AG08396 (cell line): ENCODE measurements around the gene LAG3.

Source experiments
- DNase-seq: peaks from one replicate; pipeline ENCODE4 v3.0.0; 2012; ENCODE audit warnings: low spot score, mixed read lengths

The LAG3 gene

GRCh38 chr12:6790496-6791150 is 18.3 kb downstream of the LAG3 start:
- DNase-seq: no peak

DNA sequence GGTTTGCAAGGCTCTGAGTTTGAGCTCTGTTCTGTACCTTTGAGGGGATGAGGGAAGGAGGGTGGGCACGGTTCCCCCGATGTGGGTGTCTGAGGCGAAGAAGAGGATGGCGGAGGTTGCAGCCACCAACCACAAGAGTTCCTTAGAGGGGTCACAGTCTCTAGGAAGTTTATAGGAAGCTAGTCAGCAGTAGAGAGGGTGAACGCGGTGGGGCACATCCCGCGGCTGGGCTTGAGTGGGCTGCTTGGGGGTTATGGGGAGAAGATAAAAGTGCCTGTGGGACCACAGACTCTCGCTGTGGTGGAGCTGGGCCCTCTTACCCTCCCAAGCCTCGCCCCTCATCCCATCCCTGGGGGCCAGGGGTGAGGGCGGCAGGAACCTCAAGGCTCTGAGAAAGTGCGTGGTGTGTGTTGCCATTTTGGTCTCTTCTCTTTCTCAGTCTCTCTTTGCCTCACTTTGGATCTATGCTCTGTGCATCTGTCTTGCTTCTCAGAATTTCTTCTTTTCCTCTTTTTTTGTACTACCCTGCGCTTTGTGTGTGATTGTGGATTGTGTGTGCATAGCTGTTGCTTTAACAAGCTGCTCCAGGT is 19.7 kb downstream of the LAG3 start:
- no peak for DNase-seq

GRCh38 chr12:6792522-6793201 is 20.3 kb downstream of the LAG3 start:
- no peak for DNase-seq

DNA sequence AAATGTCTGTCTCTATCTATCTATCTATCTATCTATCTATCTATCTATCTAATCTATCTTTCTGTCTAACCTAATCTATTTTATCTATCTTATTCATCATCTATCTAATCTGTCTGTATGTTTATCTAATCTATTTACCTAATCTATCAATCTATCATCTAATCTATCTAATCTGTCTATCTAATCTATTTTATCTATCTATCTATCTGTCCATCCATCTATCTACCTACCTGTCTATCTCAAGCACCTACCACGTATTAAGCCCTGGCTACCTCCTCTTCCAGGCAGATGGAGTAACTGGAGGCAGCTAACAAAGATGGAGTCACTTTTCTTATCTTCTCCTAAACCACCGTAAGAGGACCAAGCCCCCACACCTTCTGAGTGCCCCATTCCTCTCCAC is 22.8 kb downstream of the LAG3 start:
- no peak for DNase-seq

DNA sequence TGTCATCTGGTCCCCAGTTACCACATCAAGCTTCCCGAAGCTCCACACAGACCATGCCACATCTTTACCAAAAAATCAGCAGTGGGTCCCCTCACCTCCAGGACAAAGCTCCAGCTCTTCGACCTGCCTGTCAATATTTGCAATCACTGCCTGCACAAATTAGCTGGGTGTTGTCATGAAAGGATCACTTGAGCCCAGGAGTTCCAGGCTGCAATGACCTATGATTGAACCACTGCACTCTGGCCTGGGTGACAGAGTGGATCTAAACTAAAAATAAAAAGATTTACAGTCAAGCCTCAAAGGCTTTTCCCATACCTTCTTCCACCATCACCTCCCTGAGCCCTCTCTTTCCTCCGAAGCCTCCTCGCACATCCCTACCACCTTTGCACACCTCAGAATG is 24.3 kb downstream of the LAG3 start:
- DNase-seq: no peak

GRCh38 chr12:6799147-6799546 is 26.8 kb downstream of the LAG3 start:
- no peak for DNase-seq

DNA sequence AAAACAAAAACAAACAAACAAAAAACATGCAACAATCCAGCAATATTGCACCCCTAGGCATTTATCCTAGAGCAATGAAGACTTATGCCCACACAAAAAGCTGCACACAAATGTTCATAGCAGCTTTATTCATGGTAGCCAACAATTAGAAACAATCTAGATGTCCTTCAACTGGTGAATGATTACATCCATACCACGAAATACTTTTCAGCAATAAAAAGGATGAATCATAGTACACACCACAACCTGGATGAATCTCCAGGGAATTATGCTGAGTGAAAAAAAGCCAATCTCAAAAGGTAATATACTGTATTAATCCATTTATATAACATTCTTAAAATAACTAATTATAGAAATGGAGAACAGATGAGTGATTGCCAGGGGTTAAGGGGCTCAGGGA is 34.9 kb downstream of the LAG3 start:
- no peak for DNase-seq

DNA sequence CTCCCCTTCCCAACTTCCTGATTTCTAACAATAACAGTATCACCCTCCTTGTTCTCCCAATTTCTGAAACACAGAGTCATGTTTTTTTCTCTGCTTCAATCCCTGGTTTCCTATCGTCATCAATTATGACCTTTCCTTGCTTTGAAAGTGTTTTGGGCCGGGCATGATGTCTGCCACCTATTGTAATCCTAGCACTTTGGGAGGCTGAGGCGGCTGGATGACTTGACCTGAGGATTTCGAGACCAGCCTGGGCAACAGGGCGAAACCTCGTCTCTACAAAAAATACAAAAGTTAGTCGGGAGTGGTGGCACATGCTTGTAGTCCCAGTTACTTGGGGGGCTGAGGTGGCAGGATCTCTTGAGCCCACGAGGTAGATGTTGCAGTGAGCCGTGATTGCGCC is 36.7 kb downstream of the LAG3 start:
- DNase-seq: no peak

- DNase-seq: no peak
Observed at GRCh38 chr12:6810758-6811157, 38.4 kb downstream of the LAG3 start.

DNA sequence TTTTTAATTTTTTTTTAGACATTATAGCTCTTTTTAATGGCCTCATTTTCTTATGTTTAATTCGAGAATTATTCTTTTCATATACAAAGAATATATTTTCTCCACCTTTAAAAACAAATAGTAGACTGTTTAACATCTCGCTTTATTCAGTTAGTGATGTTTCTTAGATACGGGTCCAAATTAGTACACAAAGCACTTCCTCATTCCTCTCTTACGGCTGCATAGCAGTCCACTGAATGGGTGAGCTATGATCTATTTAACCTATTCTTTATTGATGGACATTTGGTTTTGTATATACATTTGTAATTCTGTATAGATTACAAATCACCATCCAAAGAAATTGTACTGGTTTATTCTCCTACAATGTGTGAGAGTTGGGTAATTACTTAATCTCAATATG is 41.0 kb downstream of the LAG3 start:
- DNase-seq: no peak

GRCh38 chr12:6816598-6816997 is 44.3 kb downstream of the LAG3 start:
- DNase-seq: no peak

GRCh38 chr12:6817098-6817497 is 44.8 kb downstream of the LAG3 start:
- DNase-seq: no peak

DNA sequence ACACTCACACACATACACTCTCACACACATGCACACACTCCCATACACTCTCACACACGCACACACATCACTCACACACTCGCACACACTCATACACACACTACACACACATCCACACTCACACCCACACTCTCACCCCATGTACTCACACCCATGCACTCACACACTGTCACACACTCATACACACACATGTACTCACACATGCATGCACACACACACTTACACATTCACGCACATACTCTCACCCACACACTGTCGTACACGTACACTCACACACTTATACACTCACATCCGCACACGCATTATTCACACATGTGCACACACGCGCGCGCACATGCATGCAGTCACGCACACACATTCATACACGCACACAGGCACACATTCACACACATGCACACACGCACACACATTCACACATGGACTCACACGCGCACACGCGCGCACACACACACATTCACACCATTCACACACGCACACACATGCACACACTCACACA is 45.4 kb downstream of the LAG3 start:
- no peak for DNase-seq

DNA sequence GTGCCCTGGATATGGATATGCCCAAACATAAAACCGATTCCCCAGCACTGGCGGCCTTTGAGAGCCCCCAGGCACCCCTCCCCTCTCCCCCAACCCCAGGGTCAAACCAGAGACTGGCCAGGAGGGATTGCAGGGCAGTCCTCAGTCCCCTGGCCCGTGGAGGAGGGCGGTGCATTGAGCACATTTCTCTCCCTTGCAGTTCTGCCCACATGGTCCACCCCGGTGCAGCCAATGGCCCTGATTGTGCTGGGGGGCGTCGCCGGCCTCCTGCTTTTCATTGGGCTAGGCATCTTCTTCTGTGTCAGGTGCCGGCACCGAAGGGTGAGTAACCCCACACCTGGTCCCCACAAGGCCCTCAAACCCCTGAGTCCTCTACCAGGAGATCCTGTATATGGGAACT is 45.9 kb downstream of the LAG3 start:
- no peak for DNase-seq

DNA sequence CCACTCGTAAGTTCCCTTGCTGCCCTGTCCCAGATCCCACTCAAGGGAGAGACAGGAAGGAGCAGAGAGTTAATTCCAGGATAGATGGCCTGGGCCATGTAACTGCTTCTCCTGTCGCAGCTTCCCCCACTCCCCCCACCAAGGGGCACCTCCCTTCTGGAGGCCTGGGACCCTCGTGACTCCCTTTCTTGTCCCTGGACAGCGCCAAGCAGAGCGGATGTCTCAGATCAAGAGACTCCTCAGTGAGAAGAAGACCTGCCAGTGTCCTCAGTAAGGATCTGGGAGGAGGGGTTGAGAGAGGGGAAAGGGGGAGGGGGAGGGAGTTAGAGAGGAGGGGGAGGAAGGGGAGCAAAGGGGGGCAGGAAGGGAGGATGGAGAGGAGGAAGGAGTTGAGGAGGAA is 46.3 kb downstream of the LAG3 start:
- DNase-seq: no peak

DNA sequence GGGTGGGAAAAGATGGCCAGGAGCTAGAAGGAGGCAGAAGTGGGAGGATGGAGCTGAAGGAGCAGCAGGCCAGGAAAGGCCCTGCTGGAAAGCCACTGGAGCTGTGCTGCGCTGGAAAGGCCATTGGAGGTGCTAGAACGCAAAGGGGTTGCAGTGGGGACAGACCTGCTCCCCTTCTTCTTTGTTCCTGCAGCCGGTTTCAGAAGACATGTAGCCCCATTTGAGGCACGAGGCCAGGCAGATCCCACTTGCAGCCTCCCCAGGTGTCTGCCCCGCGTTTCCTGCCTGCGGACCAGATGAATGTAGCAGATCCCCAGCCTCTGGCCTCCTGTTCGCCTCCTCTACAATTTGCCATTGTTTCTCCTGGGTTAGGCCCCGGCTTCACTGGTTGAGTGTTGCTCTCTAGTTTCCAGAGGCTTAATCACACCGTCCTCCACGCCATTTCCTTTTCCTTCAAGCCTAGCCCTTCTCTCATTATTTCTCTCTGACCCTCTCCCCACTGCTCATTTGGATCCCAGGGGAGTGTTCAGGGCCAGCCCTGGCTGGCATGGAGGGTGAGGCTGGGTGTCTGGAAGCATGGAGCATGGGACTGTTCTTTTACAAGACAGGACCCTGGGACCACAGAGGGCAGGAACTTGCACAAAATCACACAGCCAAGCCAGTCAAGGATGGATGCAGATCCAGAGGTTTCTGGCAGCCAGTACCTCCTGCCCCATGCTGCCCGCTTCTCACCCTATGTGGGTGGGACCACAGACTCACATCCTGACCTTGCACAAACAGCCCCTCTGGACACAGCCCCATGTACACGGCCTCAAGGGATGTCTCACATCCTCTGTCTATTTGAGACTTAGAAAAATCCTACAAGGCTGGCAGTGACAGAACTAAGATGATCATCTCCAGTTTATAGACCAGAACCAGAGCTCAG is 47.0 kb downstream of the LAG3 start:
- no peak for DNase-seq

GRCh38 chr12:6820166-6820565 is 47.8 kb downstream of the LAG3 start:
- DNase-seq: no peak

DNA sequence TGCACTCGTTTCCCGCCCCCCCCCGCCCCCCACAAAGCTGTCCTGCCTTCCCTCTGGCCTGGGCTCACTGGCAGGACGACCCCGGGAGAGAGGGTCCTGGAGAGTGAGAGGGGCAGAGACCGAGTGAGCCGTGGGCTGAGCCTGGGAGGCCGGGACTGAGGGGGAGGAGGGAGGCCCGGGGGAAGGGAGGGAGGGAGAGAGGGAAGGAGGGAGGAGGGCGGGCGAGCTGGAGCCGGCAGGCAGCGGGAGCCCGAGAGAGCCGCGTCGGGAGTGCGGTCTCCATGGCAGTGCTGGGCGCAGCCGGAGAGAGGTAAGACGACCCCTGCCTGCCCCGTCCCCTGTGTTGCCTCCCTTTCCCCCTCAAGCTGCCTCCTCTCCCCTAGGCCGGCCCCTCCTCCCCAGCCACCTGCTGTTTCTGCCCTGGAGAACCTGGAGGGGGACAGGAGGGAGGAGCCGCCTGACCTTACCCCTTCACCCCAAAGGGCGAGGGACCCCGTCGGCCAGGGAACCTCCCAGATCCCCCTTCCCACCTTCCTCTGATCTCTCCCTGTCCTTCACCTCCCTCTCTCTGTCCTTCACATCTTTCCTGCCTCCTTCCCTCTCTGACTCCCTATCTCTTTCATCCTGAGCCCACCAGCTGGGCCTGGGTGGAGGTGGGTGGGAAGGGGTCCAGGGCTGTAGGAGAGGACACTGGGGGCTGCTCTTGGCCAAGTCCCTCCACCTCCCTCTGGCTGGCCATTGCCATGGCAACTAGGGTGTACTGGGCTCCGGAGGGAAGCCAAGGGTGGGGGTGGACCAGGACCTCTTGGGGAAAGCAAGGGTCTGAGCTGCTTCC is 49.5 kb downstream of the LAG3 start, which contains the start of gene GPR162:
Gene GPR162 (plus strand): TSS at position 231 of the 835 bp plus-strand sequence. CDS start 2,078 bp downstream, outside the sequence.
- DNase-seq: peak; percentile 80

DNA sequence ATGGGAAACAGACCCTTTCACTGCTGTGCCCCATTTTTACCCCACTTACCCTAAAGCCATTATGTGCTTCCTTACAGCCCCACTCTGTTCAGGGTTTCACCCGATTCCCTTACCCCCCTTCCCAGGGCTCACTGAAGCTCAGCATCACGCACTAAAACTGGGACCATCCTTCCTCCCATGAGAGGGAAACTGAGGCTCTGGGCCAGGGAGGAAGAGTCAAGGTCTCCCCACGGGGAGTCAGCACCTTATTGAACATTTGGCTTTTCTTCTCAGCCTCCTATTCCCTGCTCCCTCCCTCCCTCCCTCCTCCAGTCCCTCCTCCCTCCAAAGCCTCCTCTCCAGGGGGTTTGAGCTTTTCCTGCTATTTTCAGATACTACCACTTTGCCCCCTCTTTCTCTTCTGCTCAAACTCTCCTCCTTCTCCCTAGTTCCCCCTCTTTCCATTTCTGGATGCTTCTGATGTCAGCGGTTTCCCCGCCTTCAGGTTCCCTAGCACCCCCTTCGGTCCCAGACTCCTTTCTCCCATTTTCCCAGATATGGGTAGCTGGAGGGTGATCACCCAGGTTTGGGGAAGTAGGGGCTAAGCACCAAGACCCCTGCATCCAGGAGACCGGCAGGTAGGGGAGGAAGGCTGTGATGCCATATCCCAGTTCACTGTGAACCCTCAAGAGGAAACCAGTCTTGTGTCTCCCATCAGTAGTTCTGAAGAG is 50.3 kb downstream of the LAG3 start:
- DNase-seq: no peak

DNA sequence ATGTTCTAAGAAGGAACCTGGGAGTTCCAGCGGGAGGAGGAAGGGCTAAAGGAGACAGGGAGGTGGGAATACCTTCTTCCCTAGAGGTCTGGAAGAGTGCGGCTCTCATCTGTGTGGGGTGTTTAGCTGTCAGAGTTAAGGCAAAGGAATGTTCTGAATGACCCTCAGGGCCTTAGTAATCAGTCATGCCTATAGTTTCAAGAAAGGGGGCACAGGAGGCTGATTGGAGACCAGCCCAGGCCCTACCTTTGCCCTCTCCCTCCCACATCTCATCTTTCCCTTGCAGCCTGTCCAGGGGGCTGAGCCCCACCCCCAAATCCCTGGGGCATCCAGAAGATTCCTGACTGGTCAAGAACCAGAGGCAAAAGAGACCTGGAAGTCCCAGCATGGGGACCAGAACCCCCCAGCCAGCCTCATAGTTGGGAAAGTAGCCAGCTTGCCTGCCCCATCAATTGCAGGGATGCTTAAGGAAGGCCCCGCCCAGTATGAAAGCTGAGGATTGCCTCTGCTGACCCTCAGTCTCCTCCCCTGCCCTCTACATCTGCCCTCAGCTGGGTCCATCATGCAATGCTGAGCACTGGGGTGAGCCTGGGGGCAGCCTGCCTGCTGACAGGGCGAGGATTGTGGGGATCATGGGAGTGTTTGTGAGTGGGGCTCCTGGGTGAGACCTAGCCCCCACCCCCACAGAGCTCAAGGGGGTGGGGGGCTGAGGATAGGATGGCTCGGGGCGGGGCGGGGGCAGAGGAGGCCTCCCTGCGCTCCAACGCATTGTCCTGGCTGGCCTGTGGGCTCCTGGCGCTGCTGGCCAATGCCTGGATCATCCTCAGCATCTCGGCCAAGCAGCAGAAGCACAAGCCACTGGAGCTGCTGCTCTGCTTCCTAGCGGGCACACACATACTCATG is 51.1 kb downstream of the LAG3 start:
- no peak for DNase-seq
